Astrocyte of the spinal cord (primary cell): ENCODE results near the gene AMZ1.
"Not testable (repeated sequence)": the region's sequence is repeated elsewhere in the genome, so short reads cannot be mapped to it uniquely, and the experiment has no call there.

ENCODE experiments used
- DNase-seq: peaks from one replicate; pipeline ENCODE4 v3.0.0; 2011; ENCODE audit warnings: low read depth, low spot score
- H3K4me3 ChIP-seq: 2 replicates; pipeline ENCODE4 v1.5.1; 2011; ENCODE audit warnings: low read depth, mild to moderate bottlenecking, low read length, moderate library complexity
- in situ Hi-C: cut with HindIII; loops from 2 replicates; pipeline ENCODE4 v1.10.0; 2017; ENCODE audit warnings: low sequenced_read_pairs
- TF ChIP-seq, protein P1 (sequence below): IDR thresholded peaks from 2 replicates; pipeline ENCODE4 v1.5.1; 2012; ENCODE audit warnings: low read depth, mild to moderate bottlenecking, low read length, inconsistent platforms

The AMZ1 gene

DNA sequence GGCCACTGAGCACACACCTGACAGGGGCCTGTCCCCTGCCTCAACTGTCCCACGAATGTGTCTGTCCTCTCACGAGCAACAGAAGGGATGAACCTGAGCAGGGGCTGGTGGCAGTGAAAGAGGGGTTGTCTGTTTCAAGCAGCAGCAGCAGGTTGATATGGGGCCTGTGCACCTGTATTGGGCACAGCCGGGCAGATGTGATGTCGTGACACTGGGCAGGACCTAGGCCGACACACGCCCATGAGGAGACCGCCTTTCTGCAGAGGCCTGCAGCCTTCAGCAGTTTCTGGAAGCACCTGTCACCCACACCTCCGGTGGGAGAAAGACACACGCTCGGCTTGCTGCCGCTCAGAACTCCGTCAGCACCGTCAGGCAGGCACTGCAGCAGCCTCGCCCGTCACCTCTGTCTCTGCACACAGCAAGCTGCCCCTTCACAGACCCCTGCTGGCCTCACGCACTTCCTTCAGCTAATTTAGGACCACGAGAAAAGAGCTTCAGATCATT lies 48.5 kb downstream of the AMZ1 start:
- in situ Hi-C loops = no loop called here
- TF ChIP-seq, protein P1, sequence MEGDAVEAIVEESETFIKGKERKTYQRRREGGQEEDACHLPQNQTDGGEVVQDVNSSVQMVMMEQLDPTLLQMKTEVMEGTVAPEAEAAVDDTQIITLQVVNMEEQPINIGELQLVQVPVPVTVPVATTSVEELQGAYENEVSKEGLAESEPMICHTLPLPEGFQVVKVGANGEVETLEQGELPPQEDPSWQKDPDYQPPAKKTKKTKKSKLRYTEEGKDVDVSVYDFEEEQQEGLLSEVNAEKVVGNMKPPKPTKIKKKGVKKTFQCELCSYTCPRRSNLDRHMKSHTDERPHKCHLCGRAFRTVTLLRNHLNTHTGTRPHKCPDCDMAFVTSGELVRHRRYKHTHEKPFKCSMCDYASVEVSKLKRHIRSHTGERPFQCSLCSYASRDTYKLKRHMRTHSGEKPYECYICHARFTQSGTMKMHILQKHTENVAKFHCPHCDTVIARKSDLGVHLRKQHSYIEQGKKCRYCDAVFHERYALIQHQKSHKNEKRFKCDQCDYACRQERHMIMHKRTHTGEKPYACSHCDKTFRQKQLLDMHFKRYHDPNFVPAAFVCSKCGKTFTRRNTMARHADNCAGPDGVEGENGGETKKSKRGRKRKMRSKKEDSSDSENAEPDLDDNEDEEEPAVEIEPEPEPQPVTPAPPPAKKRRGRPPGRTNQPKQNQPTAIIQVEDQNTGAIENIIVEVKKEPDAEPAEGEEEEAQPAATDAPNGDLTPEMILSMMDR = no peak
- no peak for DNase-seq
- H3K4me3 ChIP-seq = no peak overlapping the region

DNA sequence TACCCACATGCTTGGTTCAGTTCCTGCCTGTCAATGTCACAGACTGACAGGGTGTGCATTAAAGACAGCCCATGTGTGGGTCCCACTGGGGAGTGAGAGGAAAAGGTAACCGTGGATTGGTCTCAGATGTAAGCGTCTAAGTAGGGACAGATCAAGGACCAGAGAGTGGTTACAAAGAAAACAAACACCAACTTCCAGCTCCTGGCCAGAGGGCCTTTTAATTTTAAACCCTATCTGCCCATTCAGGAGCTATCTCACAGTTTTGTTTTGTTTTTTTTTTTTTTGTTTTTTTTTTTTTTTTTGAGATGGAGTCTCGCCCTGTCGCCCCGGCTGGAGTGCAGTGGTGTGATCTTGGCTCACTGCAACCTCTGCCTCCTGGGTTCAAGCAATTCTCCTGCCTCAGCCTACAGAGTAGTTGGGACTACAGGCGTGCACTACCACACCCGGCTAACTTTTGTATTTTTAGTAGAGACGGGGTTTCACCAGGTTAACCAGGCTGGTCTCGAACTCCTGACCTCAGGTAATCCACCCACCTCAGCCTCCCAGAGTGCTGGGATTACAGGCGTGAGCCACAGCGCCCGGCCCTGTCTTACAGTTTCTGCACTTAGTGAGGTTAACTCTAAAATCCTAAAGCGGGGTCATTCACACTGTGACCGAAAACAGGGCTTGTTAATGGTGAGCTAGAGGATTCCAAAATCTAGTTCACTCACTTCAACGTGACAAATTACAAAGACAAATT lies 49.2 kb downstream of the AMZ1 start:
- H3K4me3 ChIP-seq, DNase-seq, in situ Hi-C loops: not testable (repeated sequence)

DNA sequence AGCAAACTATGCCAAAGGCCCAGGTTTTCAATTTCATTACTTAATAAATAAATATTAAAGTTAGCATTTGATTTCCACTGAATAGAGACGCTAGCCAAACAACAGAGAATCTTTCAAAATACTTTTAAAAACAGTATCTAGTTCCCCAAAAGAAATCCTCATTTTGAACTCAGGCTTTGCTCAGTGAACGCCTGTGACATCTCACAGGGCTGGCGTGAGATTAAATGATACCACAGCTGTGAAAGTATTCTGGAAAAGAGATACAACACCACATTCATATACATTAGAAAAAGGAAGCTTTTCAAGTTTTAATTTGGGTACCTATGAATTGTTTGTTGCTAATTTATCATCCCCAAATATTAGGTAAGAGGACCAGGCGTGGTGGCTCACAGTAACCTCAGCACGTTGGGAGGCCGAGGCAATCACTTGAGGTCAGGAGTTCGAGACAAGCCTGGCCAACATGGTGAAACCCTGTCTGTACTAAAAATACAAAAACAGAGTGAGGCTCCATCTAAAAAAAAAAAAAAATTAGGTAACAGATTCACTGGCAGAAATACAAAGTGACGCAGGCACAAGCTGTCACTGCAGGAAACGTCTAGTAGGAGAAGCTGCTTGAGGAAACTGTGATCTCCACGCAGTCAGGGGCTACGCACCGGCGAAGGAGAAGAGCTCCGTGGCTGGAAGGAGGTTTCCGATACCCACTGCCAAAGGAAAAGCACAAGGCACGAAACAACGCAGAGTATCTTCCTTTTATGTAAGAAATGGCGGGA lies 50.0 kb downstream of the AMZ1 start:
- no peak for DNase-seq
- H3K4me3 ChIP-seq = no peak overlapping the region
- in situ Hi-C loops = no loop called here
- TF ChIP-seq, protein P1 = no peak

DNA sequence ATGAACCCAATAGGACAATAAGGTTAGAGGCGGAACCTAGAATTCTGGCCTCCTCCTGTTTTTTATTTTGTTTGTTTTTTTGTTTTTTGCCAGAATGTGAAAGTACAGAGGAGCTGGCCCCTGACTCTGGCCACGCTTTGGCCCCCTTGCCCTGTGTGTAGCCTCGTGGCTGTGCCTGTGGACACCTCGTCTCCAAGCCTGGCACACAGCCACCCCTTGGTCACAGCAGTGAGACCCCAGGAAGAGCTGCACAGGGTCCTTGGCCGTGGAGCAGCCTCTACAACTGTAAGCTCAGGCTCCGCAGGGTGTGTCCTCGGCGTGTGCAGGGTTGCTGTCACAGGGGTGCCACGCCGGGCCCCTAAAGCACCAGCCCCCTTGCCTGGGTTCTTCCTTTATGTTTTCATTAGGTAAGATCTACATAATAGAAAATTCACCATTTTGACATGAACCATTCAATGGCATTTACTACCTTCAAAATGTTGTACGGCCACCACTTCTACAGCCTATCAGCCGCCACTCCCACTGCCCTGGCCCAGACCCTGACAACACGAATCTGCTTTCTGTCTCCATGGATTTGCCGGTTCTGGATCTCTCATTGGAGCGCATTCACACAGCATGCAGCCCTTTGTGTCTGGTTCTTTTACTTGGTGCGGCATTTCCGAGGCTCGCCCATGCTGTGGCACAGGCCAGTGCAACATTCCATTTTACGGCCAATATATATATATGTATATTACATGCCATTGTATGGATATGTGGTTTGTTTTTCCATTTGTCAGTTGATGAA lies 51.0 kb downstream of the AMZ1 start:
- TF ChIP-seq, protein P1 = no peak
- no peak overlapping the region for H3K4me3 ChIP-seq
- in situ Hi-C loops = no loop called here
- DNase-seq = no peak

DNA sequence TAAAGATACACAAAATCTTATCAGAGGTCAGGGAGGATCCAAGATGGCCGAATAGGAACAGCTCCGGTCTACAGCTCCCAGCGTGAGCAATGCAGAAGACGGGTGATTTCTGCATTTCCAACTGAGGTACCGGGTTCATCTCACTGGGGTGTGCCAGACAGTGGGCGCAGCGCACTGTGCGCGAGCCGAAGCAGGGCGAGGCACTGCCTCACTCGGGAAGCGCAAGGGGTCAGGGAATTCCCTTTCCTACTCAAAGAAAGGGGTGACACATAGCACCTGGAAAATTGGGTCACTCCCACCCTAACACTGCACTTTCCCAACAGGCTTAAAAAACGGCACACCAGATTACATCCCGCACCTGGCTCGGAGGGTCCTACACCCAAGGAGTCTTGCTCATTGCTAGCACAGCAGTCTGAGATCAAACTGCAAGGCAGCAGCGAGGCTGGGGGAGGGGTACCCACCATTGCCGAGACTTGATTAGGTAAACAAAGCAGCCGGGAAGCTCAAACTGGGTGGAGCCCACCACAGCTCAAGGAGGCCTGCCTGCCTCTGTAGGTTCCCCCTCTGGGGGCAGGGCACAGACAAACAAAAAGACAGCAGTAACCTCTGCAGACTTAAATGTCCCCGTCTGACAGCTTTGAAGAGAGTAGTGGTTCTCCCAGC lies 55.7 kb downstream of the AMZ1 start:
- DNase-seq, in situ Hi-C loops, H3K4me3 ChIP-seq: not testable (repeated sequence)

DNA sequence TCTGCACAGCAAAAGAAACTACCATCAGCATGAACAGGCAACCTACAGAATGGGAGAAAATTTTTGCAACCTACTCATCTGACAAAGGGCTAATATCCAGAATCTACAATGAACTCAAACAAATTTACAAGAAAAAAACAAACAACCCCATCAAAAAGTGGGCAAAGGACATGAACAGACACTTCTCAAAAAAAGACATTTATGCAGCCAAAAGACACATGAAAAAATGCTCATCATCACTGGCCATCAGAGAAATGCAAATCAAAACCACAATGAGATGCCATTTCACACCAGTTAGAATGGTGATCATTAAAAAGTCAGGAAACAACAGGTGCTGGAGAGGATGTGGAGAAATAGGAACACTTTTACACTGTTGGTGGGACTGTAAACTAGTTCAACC lies 60.7 kb downstream of the AMZ1 start:
- in situ Hi-C loops, DNase-seq, H3K4me3 ChIP-seq: not testable (repeated sequence)

DNA sequence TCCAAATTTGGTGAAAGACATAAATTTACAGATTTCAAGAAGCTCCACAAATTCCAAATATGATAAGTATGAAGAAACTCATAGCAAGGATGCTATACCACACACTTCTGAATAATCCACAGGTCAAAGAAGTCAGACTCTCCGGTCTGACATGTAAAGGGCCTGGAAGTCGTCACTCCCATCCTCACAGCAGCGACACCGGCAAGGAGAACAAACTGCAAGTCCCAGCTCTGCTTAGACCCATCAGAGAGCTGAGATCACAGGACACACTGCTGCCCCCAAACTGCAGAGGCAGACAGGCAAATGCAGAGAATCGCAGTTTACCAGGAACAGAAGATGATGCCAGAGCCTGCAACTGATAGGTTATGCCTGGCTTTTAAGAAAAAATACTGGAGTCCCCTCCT lies 62.0 kb downstream of the AMZ1 start:
- in situ Hi-C loops = no loop called here
- TF ChIP-seq, protein P1 = no peak
- DNase-seq = no peak
- H3K4me3 ChIP-seq = no peak overlapping the region
